Panc1 (cell line): ENCODE results near the gene TAX1BP1. TPM values are rescaled to one million over a fixed set of nuclear protein-coding genes. Genes with fewer than 3 reads are reported as not detected.

Experiments
- ATAC-seq: fragments of 200-7000 bp; cut with Tn5 transposase; 2 replicates; pipeline ENCODE4 v1.9.1; 2020; ENCODE audit warnings: mild to moderate bottlenecking, moderate library complexity
- BruUV-seq: library from RNA; stranded (reverse); fragments of 400-500 nt; replicated peaks from 2 replicates; lab custom pipeline; 2021; lab: Mats Ljungman, UMichigan
- CTCF ChIA-PET: fragments of 300-600 bp; sonication (Branson Sonifier 250); formaldehyde crosslinking; loops from one replicate; lab custom pipeline; 2022; ENCODE audit warnings: antibody characterized with exemption; lab: Charles Lee
- POLR2A ChIA-PET: fragments of 300-600 bp; sonication (Branson Sonifier 250); formaldehyde crosslinking; loops from one replicate; lab custom pipeline; 2022; ENCODE audit warnings: antibody characterized with exemption; lab: Charles Lee
- DNase-seq: peaks from one replicate; pipeline ENCODE4 v3.0.0-alpha.2; 2010; ENCODE audit warnings: low read depth, low spot score
- H3K27ac ChIP-seq: 2 replicates; pipeline ENCODE4 v1.5.1; 2011; ENCODE audit warnings: mild to moderate bottlenecking, low read length, inconsistent platforms
- H3K27me3 ChIP-seq: fragments of 200-500 bp; sonication (Bioruptor generic); 2 replicates; pipeline ENCODE4 v1.6.0; 2014; ENCODE audit warnings: low read length, inconsistent platforms; ENCODE audit not compliant: control insufficient read depth, insufficient read depth
- H3K36me3 ChIP-seq: fragments of 200-500 bp; sonication (Bioruptor generic); 2 replicates; pipeline ENCODE4 v1.5.1; 2014; ENCODE audit warnings: inconsistent platforms, mild to moderate bottlenecking, low read length, moderate library complexity; ENCODE audit not compliant: control insufficient read depth, insufficient read depth
- H3K4me1 ChIP-seq: 2 replicates; pipeline ENCODE4 v1.5.1; 2011; ENCODE audit warnings: inconsistent platforms, mild to moderate bottlenecking, low read length, moderate library complexity; ENCODE audit not compliant: control insufficient read depth, insufficient read depth
- H3K4me3 ChIP-seq, 2 experiments: 2 replicates each; pipeline ENCODE4 v1.5.1; 2011 to 2012; ENCODE audit warnings: low read depth in 2 of 2, low read length in 2 of 2, mild to moderate bottlenecking in 2 of 2, inconsistent platforms in 1 of 2, moderate library complexity in 1 of 2
- H3K9me3 ChIP-seq: fragments of 200-500 bp; sonication (Bioruptor generic); 2 replicates; pipeline ENCODE4 v1.5.1; 2014; ENCODE audit warnings: low read depth, mild to moderate bottlenecking, inconsistent platforms, low read length, moderate library complexity; ENCODE audit not compliant: control insufficient read depth, insufficient read depth
- CTCF ChIP-seq: fragments of 450-650 bp; IDR thresholded peaks from 2 replicates; pipeline ENCODE4 v1.5.1; 2017; ENCODE audit warnings: mild to moderate bottlenecking
- POLR2AphosphoS5 ChIP-seq: IDR thresholded peaks from 2 replicates; pipeline ENCODE4 v1.6.1; 2012; ENCODE audit warnings: mild to moderate bottlenecking, low read depth, low read length, moderate library complexity
- REST ChIP-seq, 2 experiments: IDR thresholded peaks; 2 replicates each; pipeline ENCODE4 v1.6.1; 2011 to 2012; ENCODE audit warnings: low read depth in 2 of 2, control low read depth in 1 of 2, low read length in 1 of 2, mild to moderate bottlenecking in 1 of 2, moderate library complexity in 1 of 2; ENCODE audit not compliant: insufficient read depth in 1 of 2
- SIN3A ChIP-seq: IDR thresholded peaks from 2 replicates; pipeline ENCODE4 v1.6.1; 2012; ENCODE audit warnings: low read depth, mild to moderate bottlenecking, low read length, moderate library complexity, borderline replicate concordance; ENCODE audit not compliant: insufficient read depth
- TCF7L2 ChIP-seq: IDR thresholded peaks from 2 replicates; pipeline ENCODE4 v1.6.1; 2011; ENCODE audit warnings: mild to moderate bottlenecking, low read depth, low read length, inconsistent platforms
- in situ Hi-C: cut with HindIII; loops from 2 replicates; pipeline ENCODE4 v1.10.0; 2016; ENCODE audit warnings: low sequenced_read_pairs, low pct_unique_long_range_greater_than_20kb
- intact Hi-C: fragments of 100-400 bp; cut with micrococcal nuclease; formaldehyde crosslinking; loops from one replicate; pipeline ENCODE4 v1.10.0; 2022; ENCODE audit not compliant: unreplicated experiment
- total RNA-seq: library from RNA; stranded (reverse); gene quantifications from one replicate; pipeline ENCODE4 v1.2.1, GENCODE V29; 2021; ENCODE audit not compliant: unreplicated experiment

The TAX1BP1 gene
- total RNA-seq, 1 experiment from 2014 or later = 125 TPM

- no peak overlapping the region for H3K27ac ChIP-seq
- ATAC-seq (no peak), DNase-seq (no peak)
- no peak overlapping the region for H3K4me3 ChIP-seq
- BruUV-seq = no TSS peak
- CTCF ChIA-PET = no interaction called here
- in situ Hi-C loops = no loop called here
- intact Hi-C loops = no loop called here
- no peaks in the 10 kb centered on the region for H3K4me1 ChIP-seq
- H3K27me3 ChIP-seq = no peaks in the 10 kb centered on the region
- no peaks in the 10 kb centered on the region for H3K9me3 ChIP-seq
- H3K36me3 ChIP-seq = no peaks in the 10 kb centered on the region
- POLR2A ChIA-PET = no interaction called here
- TF ChIP-seq SIN3A (no peak), CTCF (no peak), POLR2AphosphoS5 (no peak), TCF7L2 (no peak), REST (IDR thresholded peaks at IDR 0.05; ENCODE audit: insufficient read depth in 1 of 2, low read depth in 2 of 2, low read length in 1 of 2) (no peak)
Observed at GRCh38 chr7:27875061-27875460, 135.1 kb downstream of the TAX1BP1 start.

- Histone ChIP-seq H3K36me3 (no peaks in the 10 kb centered on the region), H3K9me3 (no peaks in the 10 kb centered on the region), H3K4me1 (no peaks in the 10 kb centered on the region), H3K27ac (no peak overlapping the region), H3K4me3 (no peak overlapping the region), H3K27me3 (no peaks in the 10 kb centered on the region)
- BruUV-seq = no TSS peak
- TF ChIP-seq SIN3A (no peak), TCF7L2 (no peak), CTCF (no peak), REST (IDR thresholded peaks at IDR 0.05; ENCODE audit: insufficient read depth in 1 of 2, low read depth in 2 of 2, low read length in 1 of 2) (no peak), POLR2AphosphoS5 (no peak)
- POLR2A ChIA-PET = no interaction called here
- DNase-seq (no peak), ATAC-seq (no peak)
- CTCF ChIA-PET = no interaction called here
- intact Hi-C loops = no loop called here
- in situ Hi-C loops = no loop called here
Observed at GRCh38 chr7:27875832-27876231, 135.9 kb downstream of the TAX1BP1 start.
